GM12892 (cell line): ENCODE results near the gene CCDC50.

ENCODE experiments used
- DNase-seq: peaks from one replicate; pipeline ENCODE4 v3.0.0; 2011; ENCODE audit not compliant: insufficient read length
- FAIRE-seq: peaks from 2 replicates; lab custom pipeline; 2011; peaks lifted over from hg19 to GRCh38; lab: Jason Lieb, UNC
- POLR2A ChIP-seq: IDR thresholded peaks from 2 replicates; pipeline ENCODE4 v1.6.1; 2011; ENCODE audit warnings: low read depth, low read length, control low read depth
- POLR2AphosphoS5 ChIP-seq: IDR thresholded peaks from 2 replicates; pipeline ENCODE4 v1.6.1; 2011; ENCODE audit warnings: low read depth, low read length, control low read depth
- TAF1 ChIP-seq: IDR thresholded peaks from 2 replicates; pipeline ENCODE4 v1.6.1; 2011; ENCODE audit warnings: low read depth, mild to moderate bottlenecking, control low read depth, low read length, borderline replicate concordance

Gene CCDC50

DNA sequence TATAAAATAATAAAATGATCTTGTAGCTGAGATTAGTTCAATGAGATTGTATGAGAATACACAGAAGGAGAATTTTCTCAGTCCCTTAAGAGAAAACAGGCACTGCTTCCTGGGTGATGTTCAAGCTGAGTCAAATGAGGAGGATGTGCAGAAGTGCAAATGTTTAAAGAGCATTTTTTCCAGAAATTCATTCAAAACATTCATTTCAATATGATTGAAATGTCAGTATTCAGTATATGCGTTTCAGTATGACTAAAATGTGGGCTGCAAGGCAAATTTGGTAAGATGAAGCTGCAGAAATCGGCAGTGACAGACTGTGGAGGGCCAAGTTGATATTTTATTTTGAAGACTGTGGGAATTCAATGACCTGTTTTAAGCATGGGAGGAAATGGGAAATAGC is 112.5 kb downstream of the CCDC50 start:
- TF ChIP-seq POLR2AphosphoS5 (no peak), TAF1 (no peak), POLR2A (no peak)
- FAIRE-seq, result no peak
- no peak for DNase-seq

DNA sequence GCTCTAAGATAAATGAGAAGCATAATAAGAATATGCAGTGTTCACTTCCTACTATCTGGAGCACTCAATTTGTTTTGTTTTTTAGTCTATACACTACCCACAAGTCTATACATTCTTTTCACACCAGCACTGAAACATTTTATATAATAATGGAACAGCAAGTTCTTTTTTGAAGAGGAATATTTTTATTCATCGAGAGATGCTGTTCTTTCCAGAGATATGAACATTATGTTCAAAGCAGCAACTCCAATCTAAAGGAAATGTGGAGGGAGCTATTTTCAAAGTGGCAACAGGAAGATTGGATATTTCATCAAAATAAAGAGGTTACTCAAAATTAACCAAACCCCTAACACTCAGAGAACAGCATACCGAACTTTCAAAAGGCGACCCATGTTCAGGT is 115.4 kb downstream of the CCDC50 start:
- DNase-seq, result no peak
- no peak for TF ChIP-seq POLR2A
- no peak for TF ChIP-seq TAF1
- TF ChIP-seq POLR2AphosphoS5, result no peak
- no peak for FAIRE-seq
